HCT116 (cell line): ENCODE data around the gene SKP2. TPM values are rescaled to one million over a fixed set of nuclear protein-coding genes. Genes with fewer than 3 reads are reported as not detected.

ENCODE experiments used
- ATAC-seq: fragments of 200-7000 bp; cut with Tn5 transposase; 2 replicates; pipeline ENCODE4 v1.9.1; 2020; ENCODE audit warnings: mild to moderate bottlenecking, moderate library complexity
- BruUV-seq: library from RNA; stranded (reverse); fragments of 400-500 nt; replicated peaks from 2 replicates; lab custom pipeline; 2021; lab: Mats Ljungman, UMichigan
- CTCF ChIA-PET: fragments of 300-600 bp; sonication (Branson Sonifier 250); formaldehyde crosslinking; loops from one replicate; lab custom pipeline; 2021; ENCODE audit warnings: antibody characterized with exemption; lab: Charles Lee
- POLR2A ChIA-PET: fragments of 300-600, 350-600 bp; sonication (Branson Sonifier 250); formaldehyde crosslinking; loops from one replicate; lab custom pipeline; 2021; ENCODE audit warnings: antibody characterized with exemption; lab: Charles Lee
- RAD21 ChIA-PET, 2 experiments: fragments of 300-600 bp; sonication (Branson Sonifier 250); formaldehyde crosslinking; loops; one replicate each; lab custom pipeline; 2023; ENCODE audit warnings: low total read pairs in 2 of 2; ENCODE audit not compliant: uncharacterized antibody in 2 of 2, unreplicated experiment in 2 of 2, low non-redundant PET in 1 of 2; lab: Charles Lee
- DNase-seq: peaks from one replicate; pipeline ENCODE4 v3.0.0-alpha.2; 2010; ENCODE audit warnings: low read depth, low spot score
- H2AFZ ChIP-seq: fragments of 200-600 bp; shearing (Covaris generic), sonication (generic); 2 replicates; pipeline ENCODE4 v1.6.1; 2017; ENCODE audit warnings: low read depth, mixed run types, mixed read lengths, antibody characterized with exemption, low read length; ENCODE audit not compliant: poor library complexity, severe bottlenecking
- H3K27ac ChIP-seq: 2 replicates; pipeline ENCODE4 v1.5.1; 2012; ENCODE audit warnings: low read depth, low read length
- H3K27me3 ChIP-seq: fragments of 200-600 bp; sonication (generic); 2 replicates; pipeline ENCODE4 v1.6.1; 2016; ENCODE audit warnings: mixed run types, low read length, mixed read lengths; ENCODE audit not compliant: insufficient read depth
- H3K36me3 ChIP-seq, 2 experiments: fragments of 200-500 bp in 1 of 2; fragments of 200-600 bp in 1 of 2; sonication (Bioruptor generic) in 1 of 2; sonication (generic) in 1 of 2; 2 replicates each; pipeline versions ENCODE4 v1.5.1 to v1.6.1; 2014 to 2016; ENCODE audit warnings: low read length in 2 of 2, inconsistent platforms in 1 of 2, mixed read lengths in 1 of 2, mixed run types in 1 of 2; ENCODE audit not compliant: insufficient read depth in 2 of 2, control insufficient read depth in 1 of 2
- H3K4me1 ChIP-seq, 2 experiments: fragments of 200-600 bp in 1 of 2; sonication (generic) in 1 of 2; 2 replicates each; pipeline versions ENCODE4 v1.5.1 to v1.6.1; 2012 to 2017; ENCODE audit warnings: low read length in 2 of 2, inconsistent platforms in 1 of 2, mild to moderate bottlenecking in 1 of 2, mixed read lengths in 1 of 2, mixed run types in 1 of 2, moderate library complexity in 1 of 2; ENCODE audit not compliant: insufficient read depth in 2 of 2, control insufficient read depth in 1 of 2
- H3K4me2 ChIP-seq: fragments of 200-600 bp; sonication (generic); 2 replicates; pipeline ENCODE4 v1.6.1; 2017; ENCODE audit warnings: mixed run types, low read length, mixed read lengths
- H3K4me3 ChIP-seq, 2 experiments: fragments of 200-600 bp in 1 of 2; sonication (generic) in 1 of 2; replicated peaks in 1 of 2; 2 replicates each; pipeline ENCODE4 v1.5.1; 2011 to 2016; ENCODE audit warnings: low read length in 2 of 2, control low read depth in 1 of 2, low read depth in 1 of 2, mild to moderate bottlenecking in 1 of 2, mixed read lengths in 1 of 2, mixed run types in 1 of 2
- H3K79me2 ChIP-seq: fragments of 200-600 bp; sonication (generic); 2 replicates; pipeline ENCODE4 v1.6.1; 2017; ENCODE audit warnings: mild to moderate bottlenecking, mixed run types, low read length, moderate library complexity, mixed read lengths; ENCODE audit not compliant: insufficient read depth
- H3K9ac ChIP-seq: fragments of 200-600 bp; sonication (generic); 2 replicates; pipeline ENCODE4 v1.6.1; 2016; ENCODE audit warnings: low read length, mixed read lengths
- H3K9me2 ChIP-seq: fragments of 200-600 bp; sonication (generic), shearing (Covaris generic); 2 replicates; pipeline ENCODE4 v1.6.1; 2017; ENCODE audit warnings: mixed run types, mild to moderate bottlenecking, moderate library complexity; ENCODE audit not compliant: insufficient read depth
- H3K9me3 ChIP-seq, 2 experiments: fragments of 200-500 bp in 1 of 2; fragments of 200-600 bp in 1 of 2; sonication (Bioruptor generic) in 1 of 2; sonication (generic) in 1 of 2; 2 replicates each; pipeline ENCODE4 v1.6.1; 2014 to 2017; ENCODE audit warnings: low read length in 2 of 2, mixed read lengths in 2 of 2, inconsistent platforms in 1 of 2, low read depth in 1 of 2, mild to moderate bottlenecking in 1 of 2, mixed run types in 1 of 2, moderate library complexity in 1 of 2; ENCODE audit not compliant: control insufficient read depth in 1 of 2, insufficient read depth in 1 of 2
- H4K20me1 ChIP-seq: fragments of 200-600 bp; sonication (generic), shearing (Covaris generic); 2 replicates; pipeline ENCODE4 v1.6.1; 2017; ENCODE audit warnings: mixed run types, mild to moderate bottlenecking, moderate library complexity; ENCODE audit not compliant: insufficient read depth
- CBX3 ChIP-seq: IDR thresholded peaks from 2 replicates; pipeline ENCODE4 v1.6.1; 2012; ENCODE audit warnings: low read depth
- ELF1 ChIP-seq: IDR thresholded peaks from 2 replicates; pipeline ENCODE4 v1.6.1; 2012; ENCODE audit warnings: low read depth, borderline replicate concordance
- FOSL1 ChIP-seq: IDR thresholded peaks from 2 replicates; pipeline ENCODE4 v1.6.1; 2012; ENCODE audit warnings: low read depth
- JUND ChIP-seq: IDR thresholded peaks from 2 replicates; pipeline ENCODE4 v1.6.1; 2012
- POLR2AphosphoS5 ChIP-seq: IDR thresholded peaks from 2 replicates; pipeline ENCODE4 v1.6.1; 2011; ENCODE audit warnings: mild to moderate bottlenecking, low read depth, low read length, moderate library complexity
- RAD21 ChIP-seq: IDR thresholded peaks from 2 replicates; pipeline ENCODE4 v1.6.1; 2012; ENCODE audit warnings: low read depth, mild to moderate bottlenecking
- SRF ChIP-seq: IDR thresholded peaks from 2 replicates; pipeline ENCODE4 v1.6.1; 2012; ENCODE audit warnings: low read depth
- TCF7L2 ChIP-seq: IDR thresholded peaks from 2 replicates; pipeline ENCODE4 v1.7.0; 2011; ENCODE audit warnings: borderline replicate concordance, inconsistent platforms; ENCODE audit not compliant: insufficient read depth, insufficient read length; ENCODE audit errors: extremely low read depth
- YY1 ChIP-seq: IDR thresholded peaks from 2 replicates; pipeline ENCODE4 v1.6.1; 2011; ENCODE audit warnings: low read length, low read depth, moderate library complexity, mild to moderate bottlenecking; ENCODE audit not compliant: insufficient replicate concordance; ENCODE audit errors: extremely low read depth
- ZNF274 ChIP-seq: fragments of 200-500 bp; sonication (Bioruptor generic); IDR thresholded peaks from 2 replicates; pipeline ENCODE4 v1.6.1; 2014; ENCODE audit warnings: mild to moderate bottlenecking, low read depth, low read length, inconsistent platforms
- intact Hi-C: fragments of 100-400 bp; cut with micrococcal nuclease; formaldehyde crosslinking; loops from 2 replicates; pipeline ENCODE4 v1.10.0; 2022
- total RNA-seq: library from RNA; stranded (reverse); gene quantifications from one replicate; pipeline ENCODE4 v1.2.1, GENCODE V29; 2021; ENCODE audit not compliant: unreplicated experiment
- TF ChIP-seq, protein P1 (sequence below): IDR thresholded peaks from 2 replicates; pipeline ENCODE4 v1.6.1; 2011; ENCODE audit warnings: mild to moderate bottlenecking, low read length, moderate library complexity; ENCODE audit not compliant: insufficient replicate concordance; ENCODE audit errors: extremely low read depth
- TF ChIP-seq, protein P2 (sequence below): IDR thresholded peaks from 2 replicates; pipeline ENCODE4 v1.6.1; 2012; ENCODE audit warnings: low read depth

Gene SKP2
- total RNA-seq, 1 experiment from 2014 or later = 44.3 TPM

DNA sequence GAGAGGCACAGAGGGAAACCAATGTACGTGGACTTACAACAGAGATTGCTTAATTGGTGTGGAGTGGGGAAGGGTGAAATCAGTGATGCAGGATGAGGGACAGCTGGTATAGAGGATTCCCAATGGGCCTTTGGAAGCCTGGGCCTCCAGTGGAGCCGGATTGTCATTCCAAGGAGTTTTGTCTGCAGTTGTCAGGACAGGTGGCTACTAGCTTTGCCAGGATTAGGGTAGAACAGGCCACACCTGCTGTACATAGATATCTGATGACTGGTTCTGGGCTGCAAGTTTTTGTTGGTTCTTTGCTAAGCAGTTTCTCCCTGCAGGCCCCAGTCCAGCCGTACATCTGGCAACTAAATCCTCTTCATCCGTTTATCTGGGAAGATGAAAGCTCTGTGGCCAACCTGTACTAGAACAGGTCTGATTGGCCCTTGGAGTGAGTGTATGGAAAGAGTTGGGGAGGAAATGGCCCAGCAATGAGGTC is 4.2 kb downstream of the SKP2 start (continued):
- TF ChIP-seq, protein P1, sequence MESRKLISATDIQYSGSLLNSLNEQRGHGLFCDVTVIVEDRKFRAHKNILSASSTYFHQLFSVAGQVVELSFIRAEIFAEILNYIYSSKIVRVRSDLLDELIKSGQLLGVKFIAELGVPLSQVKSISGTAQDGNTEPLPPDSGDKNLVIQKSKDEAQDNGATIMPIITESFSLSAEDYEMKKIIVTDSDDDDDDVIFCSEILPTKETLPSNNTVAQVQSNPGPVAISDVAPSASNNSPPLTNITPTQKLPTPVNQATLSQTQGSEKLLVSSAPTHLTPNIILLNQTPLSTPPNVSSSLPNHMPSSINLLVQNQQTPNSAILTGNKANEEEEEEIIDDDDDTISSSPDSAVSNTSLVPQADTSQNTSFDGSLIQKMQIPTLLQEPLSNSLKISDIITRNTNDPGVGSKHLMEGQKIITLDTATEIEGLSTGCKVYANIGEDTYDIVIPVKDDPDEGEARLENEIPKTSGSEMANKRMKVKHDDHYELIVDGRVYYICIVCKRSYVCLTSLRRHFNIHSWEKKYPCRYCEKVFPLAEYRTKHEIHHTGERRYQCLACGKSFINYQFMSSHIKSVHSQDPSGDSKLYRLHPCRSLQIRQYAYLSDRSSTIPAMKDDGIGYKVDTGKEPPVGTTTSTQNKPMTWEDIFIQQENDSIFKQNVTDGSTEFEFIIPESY = no peak
- TF ChIP-seq RAD21 = no peak

DNA sequence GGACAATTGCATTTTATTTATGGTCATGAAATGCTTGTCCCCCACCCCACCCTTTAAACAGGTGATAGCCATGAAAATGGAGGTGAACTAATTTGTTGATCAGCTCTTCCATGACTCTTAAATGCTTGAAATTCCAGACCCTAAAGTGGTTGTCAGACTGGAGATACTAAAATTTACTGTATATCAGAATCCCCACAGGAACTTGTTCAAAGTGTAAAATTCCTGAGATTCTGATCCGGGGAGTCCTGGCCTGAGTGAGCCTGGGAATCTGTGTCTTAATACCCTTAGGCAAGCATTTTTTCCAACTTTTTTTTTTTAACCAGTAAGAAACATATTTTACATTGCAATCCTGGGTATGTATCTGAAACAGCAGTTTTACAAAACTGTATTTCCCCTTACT is 4.7 kb downstream of the SKP2 start:
- Histone ChIP-seq H3K79me2 (peaks cover 93% of the 10 kb centered on the region), H4K20me1 (no peaks in the 10 kb centered on the region; the same call in 1 of the 2 replicates), H3K9me2 (no peaks in the 10 kb centered on the region), H3K27ac (no peak overlapping the region), H3K9me3 (no peaks in the 10 kb centered on the region), H3K36me3 (peaks cover 46 to 47% of the 10 kb centered on the region in 2 experiments), H2AFZ (no peak overlapping the region), H3K4me1 (peaks cover 4 to 6% of the 10 kb centered on the region in 2 experiments; a peak in 2 of 4 replicates), H3K9ac (no peak overlapping the region), H3K4me3 (no peak overlapping the region), H3K27me3 (no peaks in the 10 kb centered on the region), H3K4me2 (no peak overlapping the region)
- ChIA-PET POLR2A (no interaction called here), RAD21 (no interaction called here), CTCF (interaction anchor here (1.6 kb wide), 1 partner anchor 22 kb away, joined by 3 read pairs; no protein-coding TSS in a partner anchor)
- BruUV-seq = no TSS peak
- ATAC-seq (no peak), DNase-seq (no peak)
- no peak for TF ChIP-seq RAD21
- no peak for TF ChIP-seq YY1
- no peak for TF ChIP-seq ELF1
- TF ChIP-seq, protein P1 = no peak
- no peak for TF ChIP-seq CBX3
- TF ChIP-seq SRF = no peak
- TF ChIP-seq FOSL1 = no peak
- no peak for TF ChIP-seq ZNF274
- TF ChIP-seq TCF7L2 = no peak
- TF ChIP-seq, protein P2, sequence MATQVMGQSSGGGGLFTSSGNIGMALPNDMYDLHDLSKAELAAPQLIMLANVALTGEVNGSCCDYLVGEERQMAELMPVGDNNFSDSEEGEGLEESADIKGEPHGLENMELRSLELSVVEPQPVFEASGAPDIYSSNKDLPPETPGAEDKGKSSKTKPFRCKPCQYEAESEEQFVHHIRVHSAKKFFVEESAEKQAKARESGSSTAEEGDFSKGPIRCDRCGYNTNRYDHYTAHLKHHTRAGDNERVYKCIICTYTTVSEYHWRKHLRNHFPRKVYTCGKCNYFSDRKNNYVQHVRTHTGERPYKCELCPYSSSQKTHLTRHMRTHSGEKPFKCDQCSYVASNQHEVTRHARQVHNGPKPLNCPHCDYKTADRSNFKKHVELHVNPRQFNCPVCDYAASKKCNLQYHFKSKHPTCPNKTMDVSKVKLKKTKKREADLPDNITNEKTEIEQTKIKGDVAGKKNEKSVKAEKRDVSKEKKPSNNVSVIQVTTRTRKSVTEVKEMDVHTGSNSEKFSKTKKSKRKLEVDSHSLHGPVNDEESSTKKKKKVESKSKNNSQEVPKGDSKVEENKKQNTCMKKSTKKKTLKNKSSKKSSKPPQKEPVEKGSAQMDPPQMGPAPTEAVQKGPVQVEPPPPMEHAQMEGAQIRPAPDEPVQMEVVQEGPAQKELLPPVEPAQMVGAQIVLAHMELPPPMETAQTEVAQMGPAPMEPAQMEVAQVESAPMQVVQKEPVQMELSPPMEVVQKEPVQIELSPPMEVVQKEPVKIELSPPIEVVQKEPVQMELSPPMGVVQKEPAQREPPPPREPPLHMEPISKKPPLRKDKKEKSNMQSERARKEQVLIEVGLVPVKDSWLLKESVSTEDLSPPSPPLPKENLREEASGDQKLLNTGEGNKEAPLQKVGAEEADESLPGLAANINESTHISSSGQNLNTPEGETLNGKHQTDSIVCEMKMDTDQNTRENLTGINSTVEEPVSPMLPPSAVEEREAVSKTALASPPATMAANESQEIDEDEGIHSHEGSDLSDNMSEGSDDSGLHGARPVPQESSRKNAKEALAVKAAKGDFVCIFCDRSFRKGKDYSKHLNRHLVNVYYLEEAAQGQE = no peak
- TF ChIP-seq JUND = no peak
- TF ChIP-seq POLR2AphosphoS5 = no peak
- intact Hi-C loops = no loop called here
